HepG2 (cell line): ENCODE data around the gene ZNF75A. TPM values are rescaled to one million over a fixed set of nuclear protein-coding genes. Genes with fewer than 3 reads are reported as not detected.

ENCODE experiments used
- ARID5B ChIP-seq: IDR thresholded peaks from 2 replicates; pipeline ENCODE4 v1.4.0; 2020; ENCODE audit warnings: mild to moderate bottlenecking, missing genetic modification reagents
- CAMTA2 ChIP-seq: sonication (generic); formaldehyde crosslinking; IDR thresholded peaks from 2 replicates; pipeline ENCODE4 v1.4.0; 2020; ENCODE audit warnings: mild to moderate bottlenecking, missing genetic modification reagents, borderline replicate concordance
- CREBL2 ChIP-seq: sonication (generic); formaldehyde crosslinking; IDR thresholded peaks from 2 replicates; pipeline ENCODE4 v1.8.1; 2023; ENCODE audit warnings: missing genetic modification reagents, mild to moderate bottlenecking, borderline replicate concordance
- DNMT1 ChIP-seq: sonication (generic); formaldehyde crosslinking; IDR thresholded peaks from 2 replicates; pipeline ENCODE4 v1.5.1; 2020; ENCODE audit warnings: mild to moderate bottlenecking, missing genetic modification reagents
- GLI4 ChIP-seq: sonication (generic); formaldehyde crosslinking; IDR thresholded peaks from 2 replicates; pipeline ENCODE4 v1.5.1; 2020; ENCODE audit warnings: missing genetic modification reagents, mild to moderate bottlenecking, moderate library complexity, borderline replicate concordance
- KDM5A ChIP-seq: fragments of 200-600 bp; sonication (generic); IDR thresholded peaks from 2 replicates; pipeline ENCODE4 v1.7.0; 2018; ENCODE audit warnings: antibody characterized with exemption, mild to moderate bottlenecking, low read length, borderline replicate concordance
- REPIN1 ChIP-seq: sonication (generic); formaldehyde crosslinking; IDR thresholded peaks from 2 replicates; pipeline ENCODE4 v1.8.0; 2022; ENCODE audit warnings: missing genetic modification reagents, low read depth, mild to moderate bottlenecking, borderline replicate concordance
- RFX3 ChIP-seq: IDR thresholded peaks from 2 replicates; pipeline ENCODE4 v1.6.1; 2016; ENCODE audit warnings: missing biosample characterization, missing genetic modification reagents
- RFXAP ChIP-seq: sonication (generic); formaldehyde crosslinking; IDR thresholded peaks from 2 replicates; pipeline ENCODE4 v1.4.0; 2020; ENCODE audit warnings: missing genetic modification reagents, borderline replicate concordance
- SIX1 ChIP-seq: sonication (generic); formaldehyde crosslinking; IDR thresholded peaks from 2 replicates; pipeline ENCODE4 v1.4.0; 2020; ENCODE audit warnings: missing genetic modification reagents, borderline replicate concordance
- ZMAT3 ChIP-seq: sonication (generic); formaldehyde crosslinking; conservative IDR thresholded peaks from 2 replicates; pipeline ENCODE4 v1.7.0; 2021; ENCODE audit warnings: missing genetic modification reagents
- ZNF431 ChIP-seq: sonication (generic); formaldehyde crosslinking; IDR thresholded peaks from 2 replicates; pipeline ENCODE4 v1.9.0; 2022; ENCODE audit warnings: missing genetic modification reagents, low read depth, mild to moderate bottlenecking, borderline replicate concordance
- ZNF547 ChIP-seq: sonication (generic); formaldehyde crosslinking; IDR thresholded peaks from 2 replicates; pipeline ENCODE4 v1.5.1; 2020; ENCODE audit warnings: mild to moderate bottlenecking, missing genetic modification reagents
- ZNF7 ChIP-seq: IDR thresholded peaks from 2 replicates; pipeline ENCODE4 v1.6.1; 2016; ENCODE audit warnings: missing biosample characterization, missing genetic modification reagents
- ZNF773 ChIP-seq: sonication (generic); formaldehyde crosslinking; IDR thresholded peaks from 2 replicates; pipeline ENCODE4 v1.4.0; 2020; ENCODE audit warnings: missing genetic modification reagents, borderline replicate concordance
- ZNF776 ChIP-seq: sonication (generic); formaldehyde crosslinking; IDR thresholded peaks from 2 replicates; pipeline ENCODE4 v1.4.0; 2020; ENCODE audit warnings: mild to moderate bottlenecking, missing genetic modification reagents
- ZNF780A ChIP-seq: sonication (generic); formaldehyde crosslinking; IDR thresholded peaks from 2 replicates; pipeline ENCODE4 v1.8.0; 2022; ENCODE audit warnings: mild to moderate bottlenecking, missing genetic modification reagents, moderate library complexity
- polyA plus RNA-seq, 8 experiments: library from polyadenylated mRNA; depleted of rRNA in 3 of 8; stranded (reverse) in 7 of 8; unstranded in 1 of 8; fragments of >200 nt; fragmentation: Illumina TruSeq in 4 of 8; extraction: Trizol in 4 of 8; gene quantifications; 2 replicates each; pipeline versions ENCODE4 v1.2.1 to v1.2.3, GENCODE V29; 2011 to 2016; ENCODE audit warnings: low read depth in 4 of 8, missing spikeins in 1 of 8, mixed read lengths in 1 of 8; ENCODE audit not compliant: insufficient read depth in 1 of 8
- total RNA-seq, 5 experiments: library from RNA; depleted of rRNA; stranded (reverse); fragments of >200 nt; fragmentation: Illumina TruSeq; extraction: Trizol; gene quantifications; 2 replicates each; pipeline ENCODE4 v1.2.3, GENCODE V29; 2016; ENCODE audit warnings: low read depth in 1 of 5
- TF ChIP-seq, protein P1 (sequence below): sonication (generic); formaldehyde crosslinking; conservative IDR thresholded peaks from 2 replicates; pipeline ENCODE4 v1.8.0; 2022; ENCODE audit warnings: missing genetic modification reagents
- TF ChIP-seq, protein P2 (sequence below), 2 experiments: sonication (generic) in 1 of 2; formaldehyde crosslinking in 1 of 2; IDR thresholded peaks; 2 replicates each; pipeline versions ENCODE4 v1.5.1 to v1.6.1; 2011 to 2020; ENCODE audit warnings: borderline replicate concordance in 1 of 2, low read depth in 1 of 2, low read length in 1 of 2, mild to moderate bottlenecking in 1 of 2, missing genetic modification reagents in 1 of 2, moderate library complexity in 1 of 2

The ZNF75A gene
- total and polyA plus RNA-seq, 2 of the 13 experiments (the other 11 are each of a cell fraction or from before 2014, with no cell fraction given): 1.4 to 2.1 TPM

DNA sequence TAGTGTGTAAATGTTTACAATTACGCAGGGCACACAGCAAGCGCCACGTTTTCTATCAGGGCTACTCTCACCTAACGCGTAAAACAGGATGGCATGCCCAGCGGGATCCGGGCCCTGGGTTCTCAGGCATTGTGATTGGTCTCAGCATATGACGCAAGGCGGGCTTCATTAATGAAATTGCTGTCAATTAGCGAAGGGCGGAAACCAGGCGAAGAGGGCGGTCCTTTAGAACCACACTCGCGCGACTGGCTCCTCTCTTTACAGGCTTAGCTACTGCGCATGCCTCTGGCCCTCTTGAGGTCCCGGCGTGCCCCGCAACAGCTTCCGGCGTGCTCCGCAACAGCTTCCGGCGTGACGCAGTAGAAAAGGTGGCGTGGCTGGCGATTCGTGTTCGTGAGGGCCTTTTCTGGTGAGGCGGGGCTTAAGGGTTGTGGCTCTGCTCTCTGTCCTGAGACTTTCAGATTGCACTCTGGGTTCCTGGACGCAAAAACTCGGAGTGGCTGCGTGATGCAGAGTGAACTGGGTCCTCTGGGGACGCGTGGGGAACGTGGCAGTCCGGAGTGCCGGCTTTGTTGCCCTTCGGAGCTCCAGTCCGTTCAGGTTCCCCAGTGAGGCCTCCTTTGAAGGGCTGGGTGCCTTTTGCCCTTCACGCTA, 59.6 kb downstream of the ZNF75A start (continued):
- no peak for TF ChIP-seq ZNF773 (CRISPR knock-in tag)
- TF ChIP-seq GLI4 (CRISPR knock-in tag): no peak
- no peak for TF ChIP-seq DNMT1 (CRISPR knock-in tag)
- no peak for TF ChIP-seq SIX1 (CRISPR knock-in tag)
- TF ChIP-seq KDM5A: no peak
- TF ChIP-seq, protein P1, sequence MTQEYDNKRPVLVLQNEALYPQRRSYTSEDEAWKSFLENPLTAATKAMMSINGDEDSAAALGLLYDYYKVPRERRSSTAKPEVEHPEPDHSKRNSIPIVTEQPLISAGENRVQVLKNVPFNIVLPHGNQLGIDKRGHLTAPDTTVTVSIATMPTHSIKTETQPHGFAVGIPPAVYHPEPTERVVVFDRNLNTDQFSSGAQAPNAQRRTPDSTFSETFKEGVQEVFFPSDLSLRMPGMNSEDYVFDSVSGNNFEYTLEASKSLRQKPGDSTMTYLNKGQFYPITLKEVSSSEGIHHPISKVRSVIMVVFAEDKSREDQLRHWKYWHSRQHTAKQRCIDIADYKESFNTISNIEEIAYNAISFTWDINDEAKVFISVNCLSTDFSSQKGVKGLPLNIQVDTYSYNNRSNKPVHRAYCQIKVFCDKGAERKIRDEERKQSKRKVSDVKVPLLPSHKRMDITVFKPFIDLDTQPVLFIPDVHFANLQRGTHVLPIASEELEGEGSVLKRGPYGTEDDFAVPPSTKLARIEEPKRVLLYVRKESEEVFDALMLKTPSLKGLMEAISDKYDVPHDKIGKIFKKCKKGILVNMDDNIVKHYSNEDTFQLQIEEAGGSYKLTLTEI (CRISPR knock-in tag): no peak
- 0 out of 2 replicates have a peak, but pooled peaks have one; percentile 14 for TF ChIP-seq CREBL2 (CRISPR knock-in tag)
- TF ChIP-seq ZMAT3: 0 out of 2 replicates have a peak, but pooled peaks have one; percentile 11
- TF ChIP-seq, protein P2, sequence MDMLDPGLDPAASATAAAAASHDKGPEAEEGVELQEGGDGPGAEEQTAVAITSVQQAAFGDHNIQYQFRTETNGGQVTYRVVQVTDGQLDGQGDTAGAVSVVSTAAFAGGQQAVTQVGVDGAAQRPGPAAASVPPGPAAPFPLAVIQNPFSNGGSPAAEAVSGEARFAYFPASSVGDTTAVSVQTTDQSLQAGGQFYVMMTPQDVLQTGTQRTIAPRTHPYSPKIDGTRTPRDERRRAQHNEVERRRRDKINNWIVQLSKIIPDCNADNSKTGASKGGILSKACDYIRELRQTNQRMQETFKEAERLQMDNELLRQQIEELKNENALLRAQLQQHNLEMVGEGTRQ (IDR thresholded peaks at IDR 0.05; ENCODE audit: low read depth, low read length): no peak
- TF ChIP-seq, protein P2 (CRISPR knock-in tag; IDR thresholded peaks at IDR 0.05; ENCODE audit: borderline replicate concordance): no peak
- TF ChIP-seq ZNF547: no peak; the same call in 1 of the 2 replicates
- TF ChIP-seq ZNF776 (CRISPR knock-in tag): no peak
- TF ChIP-seq ZNF7 (CRISPR knock-in tag): no peak
- no peak for TF ChIP-seq CAMTA2 (CRISPR knock-in tag)
- TF ChIP-seq REPIN1 (CRISPR knock-in tag): no peak
- no peak for TF ChIP-seq ZNF780A (CRISPR knock-in tag)
- TF ChIP-seq RFX3 (CRISPR knock-in tag): no peak
- no peak for TF ChIP-seq ZNF431
- peak; percentile 60; the same call in 1 of the 2 replicates for TF ChIP-seq RFXAP (CRISPR knock-in tag)
- TF ChIP-seq ARID5B (CRISPR knock-in tag): no peak
